Endothelial cell of umbilical vein (primary cell): ENCODE measurements around the gene KLHL1.

Source experiments
- CTCF ChIP-seq, 2 donors: IDR thresholded peaks; 1 replicate in 1 of 2; 2 replicates in 1 of 2; pipeline ENCODE4 v1.5.1; 2011; ENCODE audit warnings: low read length in 2 of 2, mild to moderate bottlenecking in 2 of 2, moderate library complexity in 2 of 2, control low read depth in 1 of 2, inconsistent platforms in 1 of 2, low read depth in 1 of 2; ENCODE audit not compliant: insufficient read depth in 1 of 2; ENCODE audit errors: extremely low read depth in 1 of 2
- EZH2 ChIP-seq: IDR thresholded peaks from 2 replicates; pipeline ENCODE4 v1.6.1; 2012; ENCODE audit warnings: borderline replicate concordance, low read depth, mild to moderate bottlenecking, moderate library complexity, low read length, inconsistent platforms; ENCODE audit not compliant: severe bottlenecking
- JUN ChIP-seq: IDR thresholded peaks from 2 replicates; pipeline ENCODE4 v1.6.1; 2011; ENCODE audit warnings: borderline replicate concordance, low read depth; ENCODE audit not compliant: insufficient read length, insufficient read depth
- MAX ChIP-seq: IDR thresholded peaks from 2 replicates; pipeline ENCODE4 v1.6.1; 2011; ENCODE audit not compliant: insufficient read depth, insufficient read length
- MYC ChIP-seq: IDR thresholded peaks from one replicate; pipeline ENCODE4 v1.6.1; 2011; ENCODE audit warnings: mild to moderate bottlenecking, low read depth, low read length
- POLR2A ChIP-seq: IDR thresholded peaks from 2 replicates; pipeline ENCODE4 v1.6.1; 2012; ENCODE audit warnings: low read depth, mild to moderate bottlenecking, control low read depth, low read length

- TF ChIP-seq MAX (no peak), CTCF (IDR thresholded peaks at IDR 0.05; ENCODE audit: extremely low read depth in 1 of 2, insufficient read depth in 1 of 2, low read depth in 1 of 2, low read length in 2 of 2) (no peak), POLR2A (no peak), EZH2 (no peak), JUN (no peak), MYC (no peak)
Measured at GRCh38 chr13:69654392-69654791, 453.9 kb downstream of the KLHL1 start.
